Left ventricle myocardium superior (tissue), 1 donor: ENCODE results near the gene DUSP12. TPM values are rescaled to one million over a fixed set of nuclear protein-coding genes. Genes with fewer than 3 reads are reported as not detected.
A peak's percentile ranks its signal among the peaks of the same experiment; 100 is the strongest.
"Not testable (repeated sequence)": the region's sequence is repeated elsewhere in the genome, so short reads cannot be mapped to it uniquely, and the experiment has no call there.

Source experiments
- ATAC-seq: fragments of 200-7000 bp; cut with Tn5 transposase; one replicate; pipeline ENCODE4 v1.9.1; 2020; ENCODE audit warnings: mild to moderate bottlenecking, moderate library complexity
- DNase-seq: peaks from one replicate; pipeline ENCODE4 v3.0.0-alpha.2; 2020
- intact Hi-C: fragments of 100-400 bp; cut with micrococcal nuclease; formaldehyde crosslinking; loops from one replicate; pipeline ENCODE4 v1.11.0; 2022
- long read RNA-seq: library from polyadenylated mRNA; unstranded; transcript quantifications from one replicate; pipeline ENCODE4 v2.0.0, GENCODE V29; 2021
- total RNA-seq: library from RNA; stranded (reverse); fragmentation: NEBNext Ultra II Directional; extraction: Animal tissue kit (Norgen Biotek cat#: 25700); gene quantifications from one replicate; pipeline ENCODE4 v1.2.1, GENCODE V29; 2021
- donor health status: DM: no; HTN: yes; CAD: no; lungs with severe emphysema.

Gene DUSP12
- 8.3 TPM for total RNA-seq
- long read RNA-seq, transcript DUSP12-201 (6 exons, 1,270 nt), result major isoform, 11 of 14 reads
- long read RNA-seq, partial matches to known transcripts, result 0 of 14 reads
- long read RNA-seq, other reads (novel, unspliced or antisense), result 3 of 14 reads

GRCh38 chr1:161749509-161750407 is at the start of gene DUSP12:
Gene DUSP12, plus strand, starts transcription at chr1:161749786. Its CDS starts 16 bp downstream, at chr1:161749802.
- intact Hi-C loops, result loop anchor here (10.0 kb wide), 1 partner anchor 265 kb away; no protein-coding TSS in a partner anchor
- ATAC-seq (peak; percentile 100), DNase-seq (peak; percentile 95)

DNA sequence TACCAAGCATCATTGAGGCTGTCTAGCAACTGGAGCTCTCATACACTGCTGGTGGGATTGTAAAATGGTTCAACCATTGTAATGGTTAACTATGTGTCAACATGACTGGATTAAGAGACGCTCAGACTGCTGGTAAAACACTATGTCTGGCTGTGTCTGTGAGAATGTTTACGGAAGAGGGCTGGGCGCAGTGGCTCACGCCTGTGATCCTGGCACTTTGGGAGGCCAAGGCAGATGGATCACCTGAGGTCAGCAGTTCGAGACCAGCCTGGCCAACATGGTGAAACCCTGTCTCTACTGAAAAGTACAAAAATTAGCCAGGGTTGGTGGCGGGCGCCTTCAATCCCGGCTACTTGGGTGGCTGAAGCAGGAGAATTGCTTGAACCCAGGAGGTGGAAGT is 47.3 kb upstream of the DUSP12 start:
- intact Hi-C loops, result no loop called here
- DNase-seq, result no peak
- no peak for ATAC-seq

DNA sequence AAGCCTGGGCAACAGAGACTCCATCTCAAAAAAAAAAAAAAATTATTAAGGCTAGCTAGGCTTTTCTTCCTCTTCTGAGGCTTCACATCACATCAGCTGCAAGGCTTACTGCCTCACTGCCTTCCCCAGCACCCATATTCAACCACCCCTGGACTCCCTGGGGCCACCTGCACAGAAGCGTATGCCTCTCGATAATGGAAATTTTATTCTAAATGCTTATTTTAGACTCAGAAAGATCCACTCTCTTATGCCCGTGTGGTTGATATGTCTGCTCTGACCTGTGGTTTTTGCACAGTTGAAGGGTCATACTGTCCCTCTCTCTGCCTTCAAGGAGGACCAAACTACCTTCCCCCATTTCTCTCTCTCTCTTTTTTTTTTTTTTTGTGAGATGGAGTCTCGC is 44.0 kb upstream of the DUSP12 start:
- intact Hi-C loops, result no loop called here
- ATAC-seq, result no peak
- no peak for DNase-seq

DNA sequence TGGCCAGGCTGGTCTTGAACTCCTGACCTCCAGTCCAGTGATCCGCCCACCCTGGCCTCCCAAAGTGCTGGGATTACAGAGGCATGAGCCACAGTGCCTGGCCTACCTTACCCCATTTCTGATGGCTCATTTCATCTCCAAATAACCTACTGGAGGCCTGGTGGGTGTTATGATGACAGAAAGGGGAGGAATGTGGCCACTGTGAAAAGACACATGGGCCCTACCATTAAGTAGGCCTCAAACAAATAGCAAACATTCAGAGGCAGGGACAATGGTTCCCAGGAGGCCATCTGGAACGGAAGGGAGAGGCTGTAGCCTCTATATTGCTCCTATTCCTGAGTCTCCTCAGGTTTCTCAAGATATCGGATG is 43.5 kb upstream of the DUSP12 start:
- DNase-seq, result no peak
- intact Hi-C loops, result no loop called here
- ATAC-seq, result no peak

DNA sequence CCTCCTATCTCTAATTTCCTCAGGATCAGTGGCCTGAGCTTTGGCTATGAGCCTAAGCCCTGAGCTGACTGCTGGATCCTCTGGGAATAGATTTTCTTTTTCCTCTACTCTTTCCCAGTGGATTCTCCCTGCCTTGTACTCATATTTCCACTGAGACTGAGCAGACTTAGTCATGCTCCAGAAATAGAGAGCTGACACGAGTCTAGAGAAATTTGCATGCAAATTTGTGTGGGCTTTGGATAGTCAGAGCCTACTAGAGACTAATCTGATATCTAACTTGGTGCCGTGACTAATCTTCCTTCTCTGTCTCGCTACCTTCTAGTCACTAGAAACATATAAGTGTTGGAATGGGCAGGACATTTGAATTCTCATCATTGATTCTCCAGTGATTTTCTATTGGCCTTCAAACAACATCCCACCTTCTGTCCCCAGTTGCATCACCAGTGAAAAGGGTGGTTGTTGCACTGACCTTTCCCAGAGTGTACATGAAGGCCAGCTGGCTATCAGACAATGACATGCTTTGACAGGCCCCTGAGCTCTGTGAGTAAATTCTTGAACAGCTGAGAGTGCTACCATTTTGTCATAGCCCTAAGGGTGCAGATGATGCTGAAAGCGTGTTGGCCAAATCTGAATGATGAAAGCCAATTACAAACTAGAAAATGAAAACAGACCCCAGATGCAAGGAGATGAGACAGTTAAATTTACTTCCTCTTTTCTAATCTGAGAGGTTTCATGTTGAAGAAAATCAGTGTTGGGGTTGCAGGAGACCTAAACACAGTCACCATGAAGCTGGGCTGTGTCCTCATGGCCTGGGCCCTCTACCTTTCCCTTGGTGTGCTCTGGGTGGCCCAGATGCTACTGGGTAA is 42.9 kb upstream of the DUSP12 start, which contains the start of gene FCRLA:
TSS of gene FCRLA (plus strand) at position 748 of the 866 bp plus-strand sequence. CDS start at position 784, 36 bp downstream.
- DNase-seq (no peak), ATAC-seq (peak; percentile 94)
- intact Hi-C loops, result no loop called here

GRCh38 chr1:161707503-161707902 is 42.1 kb upstream of the DUSP12 start:
- no peak for DNase-seq
- intact Hi-C loops, result no loop called here
- ATAC-seq, result no peak

- ATAC-seq, result no peak
- intact Hi-C loops, result no loop called here
- no peak for DNase-seq
Observed at GRCh38 chr1:161709373-161709772, 40.2 kb upstream of the DUSP12 start.

- intact Hi-C loops, result no loop called here
- ATAC-seq, result no peak
- DNase-seq, result no peak
Observed at GRCh38 chr1:161710560-161710959, 39.0 kb upstream of the DUSP12 start.

DNA sequence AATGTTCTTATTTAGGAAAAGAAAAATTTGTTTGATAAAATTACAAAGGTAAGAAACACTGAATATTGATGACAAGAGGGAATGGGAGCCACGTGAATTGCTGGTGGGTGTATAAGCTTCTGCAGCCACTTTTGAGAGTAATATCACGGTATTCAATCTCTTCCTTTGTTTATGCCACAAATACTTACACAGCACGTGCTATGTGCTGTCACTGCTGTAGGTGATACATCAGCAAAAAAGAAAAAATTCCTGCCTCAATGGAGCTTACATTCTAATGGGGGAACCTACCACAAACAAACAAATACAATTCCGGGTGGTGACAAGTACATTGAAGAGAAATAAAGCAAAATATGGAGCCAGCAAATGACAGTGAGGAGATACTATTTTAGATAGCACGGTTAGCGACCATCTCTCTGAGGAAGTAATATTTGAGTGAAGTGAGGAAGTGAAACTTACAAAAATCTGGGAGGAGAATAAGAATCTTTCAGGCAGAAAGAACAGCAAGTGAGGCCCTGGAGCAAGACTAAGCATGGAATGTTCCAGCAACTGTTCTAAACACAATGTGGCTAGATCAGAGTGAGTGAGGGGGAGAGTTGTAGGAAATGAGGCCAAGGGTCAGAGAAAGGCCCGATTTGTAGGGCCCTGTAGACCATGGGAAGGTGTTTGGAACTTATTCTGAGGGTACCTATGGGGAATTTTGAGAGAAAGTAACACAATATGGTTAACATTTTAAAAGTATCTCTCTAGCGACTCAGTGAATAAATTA is 30.8 kb upstream of the DUSP12 start:
- ATAC-seq (no peak), DNase-seq (no peak)
- intact Hi-C loops, result no loop called here

- intact Hi-C loops, result no loop called here
- ATAC-seq (no peak), DNase-seq (no peak)
Observed at GRCh38 chr1:161719325-161719611, 30.3 kb upstream of the DUSP12 start.

- DNase-seq (no peak), ATAC-seq (no peak)
- intact Hi-C loops, result no loop called here
Observed at GRCh38 chr1:161720422-161720821, 29.2 kb upstream of the DUSP12 start.

GRCh38 chr1:161720956-161721737 is 28.4 kb upstream of the DUSP12 start, which contains the start of gene FCRLB:
Gene FCRLB, plus strand, starts transcription at chr1:161721544. Its CDS starts 1,129 bp downstream, at chr1:161722673.
- DNase-seq, result no peak

GRCh38 chr1:161721738-161722343 is 27.7 kb upstream of the DUSP12 start:
- no peak for DNase-seq
- ATAC-seq, result no peak
- intact Hi-C loops, result no loop called here

More at GRCh38 chr1:161720956-161721737, 28.4 kb upstream of the DUSP12 start, which contains the start of gene FCRLB:
- ATAC-seq, result no peak
- intact Hi-C loops, result no loop called here

DNA sequence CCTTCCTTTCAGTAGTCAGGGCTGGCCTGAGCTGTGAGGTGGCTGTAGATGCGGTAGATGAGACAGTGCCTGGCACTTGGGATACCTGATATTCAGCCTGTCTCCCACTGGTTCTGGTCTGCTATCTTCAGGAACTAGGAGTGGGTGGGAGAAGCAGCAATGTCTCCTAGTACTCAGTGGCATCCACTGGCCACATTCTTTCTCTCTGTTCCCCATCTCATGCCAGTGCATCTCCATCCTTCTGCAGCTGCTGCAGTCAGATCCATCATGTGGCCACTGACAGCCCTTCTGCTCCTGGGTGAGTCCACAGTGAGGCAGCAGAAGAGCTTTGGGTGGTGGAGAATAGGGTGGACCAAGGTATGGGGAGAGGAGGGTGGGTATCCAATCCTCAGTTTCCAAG is 27.2 kb upstream of the DUSP12 start:
- no peak for ATAC-seq
- DNase-seq, result no peak
- intact Hi-C loops, result no loop called here

GRCh38 chr1:161723459-161724141 is 26.0 kb upstream of the DUSP12 start:
- intact Hi-C loops, result no loop called here
- ATAC-seq, result no peak

DNA sequence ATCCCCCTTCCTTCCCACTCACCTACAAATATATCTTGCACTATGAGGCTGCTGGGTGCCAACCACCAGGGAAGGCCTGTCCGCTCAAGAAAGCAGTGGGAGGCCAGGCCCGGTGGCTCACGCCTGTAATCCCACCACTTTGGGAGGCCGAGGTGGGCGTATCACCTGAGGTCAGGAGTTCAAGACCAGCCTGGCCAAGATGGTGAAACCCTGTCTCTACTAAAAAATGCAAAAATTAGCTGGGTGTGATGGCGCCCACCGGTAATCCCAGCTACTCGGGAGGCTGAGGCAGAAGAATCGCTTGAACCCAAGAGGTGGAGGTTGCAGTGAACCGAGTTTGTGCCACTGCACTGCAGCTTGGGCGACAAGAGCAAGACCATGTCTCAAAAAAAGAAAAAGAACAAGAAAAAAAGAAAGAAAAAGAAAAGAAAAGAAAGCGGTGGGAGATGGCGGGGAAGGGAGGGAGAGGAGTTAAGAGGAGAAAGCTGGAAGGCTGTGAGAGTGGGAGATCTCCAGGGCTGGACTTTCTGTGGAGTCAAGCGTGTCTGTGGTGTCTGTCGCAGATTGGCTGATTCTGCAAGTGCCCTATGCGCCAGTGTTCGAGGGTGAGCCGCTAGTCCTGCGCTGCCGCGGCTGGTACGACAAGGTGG is 24.2 kb upstream of the DUSP12 start:
- ATAC-seq, intact Hi-C loops, DNase-seq: not testable (repeated sequence)

More at GRCh38 chr1:161723459-161724141, 26.0 kb upstream of the DUSP12 start:
- DNase-seq, result no peak
